K562 (cell line): ENCODE results near the gene KMT5B. TPM values are rescaled to one million over a fixed set of nuclear protein-coding genes. Genes with fewer than 3 reads are reported as not detected.

Experiments used
- ATAC-seq: fragments of 200-7000 bp; cut with Tn5 transposase; 3 replicates; pipeline ENCODE4 v1.9.1; 2020; ENCODE audit warnings: moderate library complexity
- BruUV-seq: library from RNA; stranded (reverse); fragments of 400-500 nt; replicated peaks from 2 replicates; lab custom pipeline; 2021; lab: Mats Ljungman, UMichigan
- CTCF ChIA-PET: fragments of 300-600 bp; formaldehyde crosslinking; extraction: SDS; loops from one replicate; lab custom pipeline; 2021; ENCODE audit warnings: low intra/inter-chr PET ratio; lab: Yijun Ruan, JAX
- POLR2A ChIA-PET: fragments of 300-600, 350-650 bp; sonication (Branson Sonifier 250); formaldehyde crosslinking; extraction: SDS; loops from one replicate; lab custom pipeline; 2021; ENCODE audit warnings: antibody characterized with exemption, inconsistent platforms; lab: Yijun Ruan, JAX
- DNase-seq, 4 experiments: peaks; one replicate each; pipeline versions ENCODE4 v3.0.0 to v3.0.0-alpha.2; 2011 to 2018; ENCODE audit warnings: low spot score in 3 of 4, mixed read lengths in 3 of 4; ENCODE audit errors: extremely low read depth in 1 of 4
- FAIRE-seq: peaks from 2 replicates; lab custom pipeline; 2011; peaks lifted over from hg19 to GRCh38; lab: Jason Lieb, UNC
- H2AFZ ChIP-seq: 2 replicates; pipeline ENCODE4 v1.6.0; 2011; ENCODE audit warnings: low read depth, low read length, control low read depth, inconsistent platforms
- H3K27ac ChIP-seq: fragments of 200-600 bp; 3 replicates; pipeline ENCODE4 v1.8.0; 2011; ENCODE audit warnings: low read depth, mild to moderate bottlenecking, control low read depth, inconsistent platforms, low read length, moderate library complexity, mixed read lengths; ENCODE audit errors: extremely low read depth
- H3K27me3 ChIP-seq, 2 experiments: fragments of 300-600 bp in 1 of 2; 2 replicates in 1 of 2; 3 replicates in 1 of 2; pipeline versions ENCODE4 v1.6.0 to v1.8.0; 2011; ENCODE audit warnings: inconsistent platforms in 2 of 2, low read length in 2 of 2, mild to moderate bottlenecking in 1 of 2, mixed read lengths in 1 of 2, moderate library complexity in 1 of 2; ENCODE audit not compliant: control insufficient read depth in 2 of 2, insufficient read depth in 2 of 2
- H3K36me3 ChIP-seq: fragments of 300-600 bp; 3 replicates; pipeline ENCODE4 v1.8.0; 2011; ENCODE audit warnings: mild to moderate bottlenecking, low read length, inconsistent platforms; ENCODE audit not compliant: control insufficient read depth, insufficient read depth
- H3K4me1 ChIP-seq, 2 experiments: fragments of 200-600 bp in 1 of 2; replicated peaks in 1 of 2; 2 replicates in 1 of 2; 3 replicates in 1 of 2; pipeline versions ENCODE4 v1.5.1 to v1.8.0; 2011; ENCODE audit warnings: inconsistent platforms in 2 of 2, low read length in 2 of 2, mild to moderate bottlenecking in 1 of 2, mixed read lengths in 1 of 2, moderate library complexity in 1 of 2; ENCODE audit not compliant: control insufficient read depth in 2 of 2, insufficient read depth in 2 of 2
- H3K4me2 ChIP-seq: 2 replicates; pipeline ENCODE4 v1.6.1; 2011; ENCODE audit warnings: low read length, control low read depth, inconsistent platforms, mixed read lengths; ENCODE audit not compliant: insufficient read depth
- H3K4me3 ChIP-seq: fragments of 200-600 bp; sonication (generic), shearing (Covaris generic); 2 replicates; pipeline ENCODE4 v1.5.1; 2016; ENCODE audit warnings: control low read depth, inconsistent platforms
- H3K79me2 ChIP-seq: fragments of 200-600 bp; 3 replicates; pipeline ENCODE4 v1.8.0; 2011; ENCODE audit warnings: low read length, inconsistent platforms; ENCODE audit not compliant: control insufficient read depth, insufficient read depth
- H3K9ac ChIP-seq, 2 experiments: 2 replicates each; pipeline versions ENCODE4 v1.6.0 to v1.6.1; 2011; ENCODE audit warnings: low read depth in 2 of 2, low read length in 2 of 2, control low read depth in 1 of 2, inconsistent platforms in 1 of 2, mild to moderate bottlenecking in 1 of 2, mixed read lengths in 1 of 2; ENCODE audit not compliant: insufficient read depth in 1 of 2
- H3K9me1 ChIP-seq: one replicate; pipeline ENCODE4 v1.6.0; 2011; ENCODE audit warnings: inconsistent platforms, mild to moderate bottlenecking, low read length, moderate library complexity; ENCODE audit not compliant: control insufficient read depth, insufficient read depth
- H3K9me3 ChIP-seq: replicated peaks from 2 replicates; pipeline ENCODE4 v1.5.1; 2011; ENCODE audit warnings: low read depth, low read length, inconsistent platforms; ENCODE audit not compliant: control insufficient read depth, insufficient read depth
- H4K20me1 ChIP-seq: replicated peaks from 2 replicates; pipeline ENCODE4 v1.6.1; 2011; ENCODE audit warnings: low read length, inconsistent platforms, mixed read lengths; ENCODE audit not compliant: control insufficient read depth, insufficient read depth
- GATA2 ChIP-seq: sonication (generic); formaldehyde crosslinking; IDR thresholded peaks from 2 replicates; pipeline ENCODE4 v1.4.0; 2020; ENCODE audit warnings: mild to moderate bottlenecking, missing genetic modification reagents
- NFATC3 ChIP-seq: fragments of 450-650 bp; IDR thresholded peaks from 2 replicates; pipeline ENCODE4 v1.6.1; 2017; ENCODE audit warnings: mild to moderate bottlenecking
- POLR2AphosphoS2 ChIP-seq: IDR thresholded peaks from 2 replicates; pipeline ENCODE4 v1.6.1; 2012; ENCODE audit warnings: low read length, improper control_type of control experiment
- POLR2B ChIP-seq: fragments of 450-650 bp; IDR thresholded peaks from 2 replicates; pipeline ENCODE4 v1.6.1; 2018; ENCODE audit warnings: low read depth; ENCODE audit not compliant: partially characterized antibody
- RBFOX2 ChIP-seq: fragments of 200-400 bp; formaldehyde crosslinking; IDR thresholded peaks from 2 replicates; pipeline ENCODE4 v1.6.1; 2017; ENCODE audit warnings: low read depth, mild to moderate bottlenecking, low read length, moderate library complexity
- TARDBP ChIP-seq: fragments of 450-650 bp; IDR thresholded peaks from 2 replicates; pipeline ENCODE4 v1.6.1; 2016
- ZKSCAN1 ChIP-seq: fragments of 150-350 bp; IDR thresholded peaks from 2 replicates; pipeline ENCODE4 v1.6.1; 2016; ENCODE audit warnings: low read depth, low read length
- WGBS: fragments of 100-300 bp; shearing (Covaris generic); methylation state at CpG from one replicate; pipeline ENCODE4 v1.1.6; 2016; ENCODE audit warnings: low coverage, mixed read lengths; ENCODE audit not compliant: insufficient coverage; ENCODE audit errors: missing lambda C conversion rate; 5-methylcytosine and 5-hydroxymethylcytosine counted together
- in situ Hi-C: fragments of 300-500 bp; cut with MboI; formaldehyde crosslinking; loops from 4 replicates; pipeline ENCODE4 v1.15.0; 2018; ENCODE audit warnings: inconsistent platforms, mixed read lengths
- intact Hi-C: fragments of 100-400 bp; cut with micrococcal nuclease; formaldehyde crosslinking; loops from 2 replicates; pipeline ENCODE4 v1.14.2; 2022
- polyA plus RNA-seq, 8 experiments: library from polyadenylated mRNA; depleted of rRNA in 4 of 8; stranded (reverse) in 5 of 8; unstranded in 3 of 8; fragments of >200 nt; fragmentation: Nextera tagmentation in 2 of 8; fragmentation: Illumina TruSeq in 1 of 8; extraction: Ambion mirVana in 2 of 8; extraction: Trizol in 1 of 8; gene quantifications; 2 replicates each; pipeline versions ENCODE4 v1.2.1 to v1.2.3, GENCODE V29; 2011 to 2014; ENCODE audit warnings: inconsistent platforms in 1 of 8, missing spikeins in 1 of 8
- total RNA-seq, 7 experiments: library from RNA; depleted of rRNA in 6 of 7; stranded (reverse); fragments of >200 nt in 6 of 7; fragmentation: Illumina TruSeq in 2 of 7; extraction: Trizol in 2 of 7; gene quantifications; 2 replicates each; pipeline versions ENCODE4 v1.2.1 to v1.2.3, GENCODE V29; 2011 to 2021; ENCODE audit warnings: low replicate concordance in 1 of 7

The KMT5B gene
- total and polyA plus RNA-seq, 9 of the 15 experiments (the other 6 are each of a cell fraction or from before 2014, with no cell fraction given): 7.3 to 27.3 (median 20.9) TPM

DNA sequence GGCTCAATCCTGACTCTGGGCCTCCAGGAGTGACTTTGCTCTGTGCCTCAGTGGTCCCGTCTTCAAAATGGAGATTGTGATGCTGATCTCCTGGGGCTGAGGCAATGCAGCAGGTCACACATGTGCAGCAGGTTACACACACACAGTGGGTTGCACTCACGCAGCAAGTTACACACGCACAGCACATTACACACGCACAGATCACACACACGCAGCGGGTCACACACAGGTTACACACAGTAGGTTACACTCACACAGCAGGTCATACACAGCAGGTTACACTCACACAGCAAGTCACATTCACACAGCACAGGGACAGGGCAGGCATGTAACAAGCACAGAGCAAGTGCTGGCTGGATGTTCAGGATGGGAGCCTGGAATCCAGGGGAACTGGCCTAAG is 47.4 kb upstream of the KMT5B start:
- peak; percentile 46 for TF ChIP-seq RBFOX2
- no peak for TF ChIP-seq GATA2 (CRISPR knock-in tag)
- TF ChIP-seq POLR2B: peak; percentile 67
- TF ChIP-seq ZKSCAN1: peak; percentile 12; the same call in 1 of the 2 replicates
- TF ChIP-seq NFATC3: no peak
- peak; percentile 91; the same call in 1 of the 2 replicates for TF ChIP-seq POLR2AphosphoS2
- peak; percentile 69; the same call in 1 of the 2 replicates for TF ChIP-seq TARDBP
- ATAC-seq (no peak), FAIRE-seq (no peak), DNase-seq (no peak)
- no peak overlapping the region for H2AFZ ChIP-seq
- no peaks in the 10 kb centered on the region for H3K27me3 ChIP-seq
- intact Hi-C loops (no loop called here), in situ Hi-C loops (no loop called here)
- H3K79me2 ChIP-seq: no peaks in the 10 kb centered on the region
- H3K4me3 ChIP-seq: no peak overlapping the region
- H4K20me1 ChIP-seq: peaks cover 3% of the 10 kb centered on the region; the same call in 1 of the 2 replicates
- no peaks in the 10 kb centered on the region for H3K9me3 ChIP-seq
- H3K9me1 ChIP-seq: no peaks in the 10 kb centered on the region
- no peak overlapping the region; the same call in 2 of the 3 replicates for H3K27ac ChIP-seq
- peak overlapping the region in 1 of 2 experiments; percentile 33; a peak in 1 of 4 replicates for H3K9ac ChIP-seq
- ChIA-PET POLR2A (interaction anchor here (0.6 to 3.8 kb wide), 6 partner anchors 9 to 325 kb away, joined by 3 to 23 read pairs (median 5); partner anchors contain the start of gene C11orf24), CTCF (no interaction called here)
- 96% methylated on average over 6 of the region's 6 CpGs for WGBS
- no TSS peak for BruUV-seq
- peaks cover 6 to 14% of the 10 kb centered on the region in 2 experiments; a peak in 4 of 5 replicates for H3K4me1 ChIP-seq
- peaks cover 47% of the 10 kb centered on the region; the same call in 2 of the 3 replicates for H3K36me3 ChIP-seq
- no peak overlapping the region for H3K4me2 ChIP-seq
